EH (cell line): ENCODE results near the gene SLC1A5.
"Not testable (repeated sequence)": the region's sequence is repeated elsewhere in the genome, so short reads cannot be mapped to it uniquely, and the experiment has no call there.

ENCODE experiments used
- DNase-seq: peaks from one replicate; pipeline ENCODE4 v3.0.0-alpha.2; 2015; ENCODE audit warnings: low read depth

SLC1A5 gene

GRCh38 chr19:46798713-46799112, 10.3 kb upstream of the SLC1A5 start:
- no peak for DNase-seq

GRCh38 chr19:46797881-46798280, 9.5 kb upstream of the SLC1A5 start:
- peak; percentile 23 for DNase-seq

GRCh38 chr19:46791944-46792343, 3.5 kb upstream of the SLC1A5 start:
- DNase-seq, result peak; percentile 92

- DNase-seq, result no peak
Measured at GRCh38 chr19:46789371-46789770, 977 bp upstream of the SLC1A5 start.

GRCh38 chr19:46788968-46789338, 559 bp upstream of the SLC1A5 start:
- no peak for DNase-seq

GRCh38 chr19:46787331-46788261, 798 bp downstream of the SLC1A5 start:
- DNase-seq, result peak; percentile 74

GRCh38 chr19:46787040-46787330, 1.4 kb downstream of the SLC1A5 start:
- DNase-seq, result no peak

GRCh38 chr19:46786236-46787039, 2.0 kb downstream of the SLC1A5 start:
- DNase-seq, result peak; percentile 91

GRCh38 chr19:46785980-46786235, 2.5 kb downstream of the SLC1A5 start:
- no peak for DNase-seq

GRCh38 chr19:46785054-46785979, 3.1 kb downstream of the SLC1A5 start:
- DNase-seq, result peak; percentile 59

GRCh38 chr19:46784262-46785053, 3.9 kb downstream of the SLC1A5 start:
- DNase-seq, result peak; percentile 98

- no peak for DNase-seq
Measured at GRCh38 chr19:46783670-46784069, 4.7 kb downstream of the SLC1A5 start.

- DNase-seq, result no peak
Measured at GRCh38 chr19:46782355-46783019, 5.9 kb downstream of the SLC1A5 start.

- not testable (repeated sequence) for DNase-seq
Measured at GRCh38 chr19:46777956-46778645, 10.3 kb downstream of the SLC1A5 start.

- DNase-seq, result no peak
Measured at GRCh38 chr19:46776927-46777911, 11.2 kb downstream of the SLC1A5 start.

- no peak for DNase-seq
Measured at GRCh38 chr19:46775642-46776258, 12.6 kb downstream of the SLC1A5 start.

GRCh38 chr19:46773018-46773399, 15.4 kb downstream of the SLC1A5 start:
- DNase-seq, result no peak

- DNase-seq, result peak; percentile 60
Measured at GRCh38 chr19:46772170-46773017, 16.0 kb downstream of the SLC1A5 start.
